Measurements from ENCODE around the gene NKD2. TPM values are rescaled to one million over a fixed set of nuclear protein-coding genes. Genes with fewer than 3 reads are reported as not detected.

Gene NKD2
- total and polyA plus RNA-seq, 3 donors from 2014 or later, result 16.5 to 42.1 (median 31.6) TPM

GRCh38 chr5:1073239-1074102, 64.9 kb downstream of the NKD2 start:
- Histone ChIP-seq H3K36me3 (ENCODE audit: low read depth, missing control alignments) (no peaks in the 10 kb centered on the region), H3K27me3 (no peaks in the 10 kb centered on the region), H3K4me3 (no peak overlapping the region), H3K9me3 (no peaks in the 10 kb centered on the region), H3K4me1 (no peaks in the 10 kb centered on the region), H3K27ac (no peak overlapping the region)
- DNase-seq, result no peak
- 89 to 93% methylated on average over 14 to 43 of the region's 46 CpGs for WGBS, 2 donors
- TF ChIP-seq POLR2A (IDR thresholded peaks at IDR 0.05) (no peak), CTCF (IDR thresholded peaks at IDR 0.05) (no peak)
- intact Hi-C loops (cut with DNase I; ENCODE audit: low total_unique reads), result no loop called here

- Histone ChIP-seq H3K4me1 (no peaks in the 10 kb centered on the region), H3K36me3 (ENCODE audit: low read depth, missing control alignments) (no peaks in the 10 kb centered on the region), H3K9me3 (no peaks in the 10 kb centered on the region), H3K4me3 (no peak overlapping the region), H3K27me3 (no peaks in the 10 kb centered on the region), H3K27ac (no peak overlapping the region)
- TF ChIP-seq CTCF (IDR thresholded peaks at IDR 0.05), result no peak
- no peak for TF ChIP-seq POLR2A (IDR thresholded peaks at IDR 0.05)
- 95% methylated on average over 15 of the region's 18 CpGs; no CpG with 5 or more reads in 1 of the 2 donors for WGBS, 2 donors
- no peak for DNase-seq
- intact Hi-C loops (cut with DNase I; ENCODE audit: low total_unique reads), result no loop called here
These were observed 65.6 kb downstream of the NKD2 start for GRCh38 chr5:1074226-1074625.

- Histone ChIP-seq H3K4me3 (no peak overlapping the region), H3K4me1 (no peaks in the 10 kb centered on the region), H3K9me3 (no peaks in the 10 kb centered on the region), H3K36me3 (ENCODE audit: low read depth, missing control alignments) (no peaks in the 10 kb centered on the region), H3K27me3 (no peaks in the 10 kb centered on the region), H3K27ac (no peak overlapping the region)
- TF ChIP-seq CTCF (IDR thresholded peaks at IDR 0.05) (no peak), POLR2A (IDR thresholded peaks at IDR 0.05) (no peak)
- 92 to 97% methylated on average over 23 to 40 of the region's 40 CpGs for WGBS, 2 donors
- intact Hi-C loops (cut with DNase I; ENCODE audit: low total_unique reads), result no loop called here
- DNase-seq, result no peak
These were observed 66.4 kb downstream of the NKD2 start for GRCh38 chr5:1074816-1075554.

GRCh38 chr5:1075555-1075881, 66.9 kb downstream of the NKD2 start:
- no peaks in the 10 kb centered on the region for H3K27me3 ChIP-seq
- 90 to 100% methylated on average over 1 to 10 of the region's 10 CpGs for WGBS, 2 donors
- H3K4me3 ChIP-seq, result no peak overlapping the region
- intact Hi-C loops (cut with DNase I; ENCODE audit: low total_unique reads), result no loop called here
- no peak for DNase-seq
- H3K4me1 ChIP-seq, result no peaks in the 10 kb centered on the region
- no peak overlapping the region for H3K27ac ChIP-seq
- TF ChIP-seq POLR2A (IDR thresholded peaks at IDR 0.05) (no peak), CTCF (IDR thresholded peaks at IDR 0.05) (no peak)
- no peaks in the 10 kb centered on the region for H3K36me3 ChIP-seq (ENCODE audit: low read depth, missing control alignments)
- no peaks in the 10 kb centered on the region for H3K9me3 ChIP-seq

Data from testis (tissue), 3 donors.